ENCODE results near the gene CERS6.

GRCh38 chr2:168801961-168802858 is 346.1 kb downstream of the CERS6 start, which contains the start of gene NOSTRIN:
- TF ChIP-seq CTCF (conservative IDR thresholded peaks at IDR 0.05; ENCODE audit: low read depth in 2 of 2) (no peak), REST (IDR thresholded peaks at IDR 0.05; ENCODE audit: unreplicated experiment) (no peak), POLR2AphosphoS5 (IDR thresholded peaks at IDR 0.05; ENCODE audit: low read depth) (no peak), EZH2 (IDR thresholded peaks at IDR 0.05; ENCODE audit: low read depth, unreplicated experiment) (no peak), ZNF462 (CRISPR knock-in tag; IDR thresholded peaks at IDR 0.05) (no peak), EZH2phosphoT487 (IDR thresholded peaks at IDR 0.05; ENCODE audit: unreplicated experiment) (no peak), JUNB (IDR thresholded peaks at IDR 0.05; ENCODE audit: unreplicated experiment) (no peak), CREB1 (CRISPR knock-in tag; IDR thresholded peaks at IDR 0.05; ENCODE audit: low read depth) (no peak), ZNF331 (CRISPR knock-in tag; IDR thresholded peaks at IDR 0.05; ENCODE audit: low read depth) (no peak), NANOG (IDR thresholded peaks at IDR 0.05; ENCODE audit: borderline replicate concordance) (no peak), STAT1 (IDR thresholded peaks at IDR 0.05; ENCODE audit: unreplicated experiment) (no peak), ETS1 (IDR thresholded peaks at IDR 0.05) (no peak), ZNF114 (CRISPR knock-in tag; IDR thresholded peaks at IDR 0.05) (no peak)
